Testis (tissue), 3 donors: Measurements from ENCODE around the gene ICAM5. TPM values are rescaled to one million over a fixed set of nuclear protein-coding genes. Genes with fewer than 3 reads are reported as not detected.

Source experiments
- DNase-seq: peaks from one replicate; pipeline ENCODE4 v3.0.0-alpha.2; 2019
- H3K27ac ChIP-seq, 2 donors: fragments of 200-600 bp; sonication (generic); one replicate each; pipeline ENCODE4 v1.5.1; 2019
- H3K27me3 ChIP-seq: fragments of 200-600 bp; sonication (generic); one replicate; pipeline ENCODE4 v1.5.1; 2019
- H3K36me3 ChIP-seq: fragments of 200-600 bp; sonication (generic); one replicate; pipeline ENCODE4 v1.5.1; 2017; ENCODE audit warnings: low read depth; ENCODE audit errors: missing control alignments
- H3K4me1 ChIP-seq: fragments of 200-600 bp; sonication (generic); one replicate; pipeline ENCODE4 v1.5.1; 2019
- H3K4me3 ChIP-seq, 2 donors: fragments of 200-600 bp; sonication (generic); one replicate each; pipeline ENCODE4 v1.5.1; 2017 to 2019
- H3K9me3 ChIP-seq: fragments of 200-600 bp; sonication (generic); one replicate; pipeline ENCODE4 v1.5.1; 2017
- CTCF ChIP-seq, 3 experiments: fragments of 450-650 bp in 2 of 3; fragments of 200-600 bp in 1 of 3; sonication (generic) in 1 of 3; IDR thresholded peaks; one replicate each; pipeline ENCODE4 v1.5.1; 2016 to 2019; ENCODE audit warnings: antibody characterized with exemption in 3 of 3, mild to moderate bottlenecking in 2 of 3, moderate library complexity in 1 of 3
- POLR2A ChIP-seq: fragments of 450-650 bp; IDR thresholded peaks from one replicate; pipeline ENCODE4 v1.6.1; 2017; ENCODE audit warnings: antibody characterized with exemption, mild to moderate bottlenecking, moderate library complexity
- WGBS, 2 donors: methylation state at CpG; one replicate each; pipeline ENCODE4 v1.1.5; 2018; 5-methylcytosine and 5-hydroxymethylcytosine counted together
- intact Hi-C: fragments of 100-400 bp; cut with DNase I; formaldehyde crosslinking; loops from one replicate; pipeline ENCODE4 v1.15.1; 2023; ENCODE audit warnings: low total_unique reads
- polyA plus RNA-seq: library from polyadenylated mRNA; stranded (reverse); fragments of 350-450 nt; fragmentation: Illumina TruSeq; extraction: RNeasy Lipid Tissue Mini Kit (QIAGEN cat#74804); gene quantifications from one replicate; pipeline ENCODE4 v1.2.3, GENCODE V29; 2014; ENCODE audit warnings: low read depth, low replicate concordance; ENCODE audit not compliant: insufficient read depth
- total RNA-seq, 2 donors: library from RNA; depleted of rRNA; stranded (reverse); fragments of >200 nt; gene quantifications; one replicate each; pipeline ENCODE4 v1.2.3, GENCODE V29; 2016

Gene ICAM5
- total and polyA plus RNA-seq, 3 donors from 2014 or later, result 4.3 to 7.6 (median 5.4) TPM

GRCh38 chr19:10256551-10256950 is 33.2 kb upstream of the ICAM5 start:
- intact Hi-C loops, result loop anchor here (5.0 kb wide), 1 partner anchor 136 kb away; no protein-coding TSS in a partner anchor
- no peak for DNase-seq
- 88 to 92% methylated on average over 12 to 18 of the region's 18 CpGs for WGBS, 2 donors
- no peaks in the 10 kb centered on the region for H3K27me3 ChIP-seq
- H3K4me3 ChIP-seq, result no peak overlapping the region
- no peaks in the 10 kb centered on the region for H3K9me3 ChIP-seq
- no peaks in the 10 kb centered on the region for H3K36me3 ChIP-seq
- peaks cover 7% of the 10 kb centered on the region for H3K4me1 ChIP-seq
- H3K27ac ChIP-seq, result no peak overlapping the region
- TF ChIP-seq CTCF (IDR thresholded peaks at IDR 0.05), result no peak
- TF ChIP-seq POLR2A, result no peak

DNA sequence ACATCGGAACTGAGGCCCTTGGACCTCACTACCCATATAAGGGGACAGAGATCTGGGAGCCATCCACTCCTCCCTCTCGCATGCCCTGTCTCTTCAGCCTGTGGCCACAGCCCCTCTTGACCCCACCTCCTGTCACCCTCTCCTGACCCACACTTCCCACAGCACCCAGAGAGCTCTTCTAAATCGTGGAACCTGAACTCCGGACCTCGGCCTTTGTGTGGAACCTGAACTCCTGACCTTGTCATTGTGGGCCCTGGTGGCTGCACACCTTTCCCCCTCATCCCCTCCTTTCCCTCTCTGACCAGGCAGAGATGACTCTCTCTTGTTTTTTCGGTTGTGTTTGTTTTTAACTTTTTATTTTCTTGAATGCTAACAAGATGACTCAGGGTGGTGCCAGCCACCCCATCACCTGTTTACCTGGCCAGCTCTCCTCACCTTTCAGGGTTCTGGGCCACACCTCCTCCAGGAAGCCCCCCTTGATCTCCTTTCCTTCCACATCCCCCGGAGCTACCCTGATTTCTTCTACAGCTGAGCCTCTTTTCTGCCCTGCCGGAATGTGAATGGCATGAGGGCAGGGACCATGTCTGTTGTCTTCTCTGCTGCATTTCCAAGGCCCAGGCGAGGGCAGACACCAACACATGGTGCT is 32.7 kb upstream of the ICAM5 start:
- H3K36me3 ChIP-seq, result no peaks in the 10 kb centered on the region
- H3K27ac ChIP-seq, result no peak overlapping the region
- intact Hi-C loops, result loop anchor here (5.0 kb wide), 1 partner anchor 135 kb away; no protein-coding TSS in a partner anchor
- H3K4me3 ChIP-seq, result no peak overlapping the region
- DNase-seq, result no peak
- no peaks in the 10 kb centered on the region for H3K27me3 ChIP-seq
- no peak for TF ChIP-seq CTCF (IDR thresholded peaks at IDR 0.05)
- TF ChIP-seq POLR2A, result no peak
- WGBS, 2 donors, result 82 to 85% methylated on average over 9 of the region's 9 CpGs
- H3K9me3 ChIP-seq, result no peaks in the 10 kb centered on the region
- peaks cover 7% of the 10 kb centered on the region for H3K4me1 ChIP-seq

- DNase-seq, result no peak
- no peaks in the 10 kb centered on the region for H3K27me3 ChIP-seq
- H3K4me3 ChIP-seq, result no peak overlapping the region
- intact Hi-C loops, result loop anchor here (5.0 kb wide), 1 partner anchor 134 kb away; no protein-coding TSS in a partner anchor
- no peak overlapping the region for H3K27ac ChIP-seq
- no peaks in the 10 kb centered on the region for H3K4me1 ChIP-seq
- no peaks in the 10 kb centered on the region for H3K36me3 ChIP-seq
- TF ChIP-seq CTCF (IDR thresholded peaks at IDR 0.05), result no peak
- TF ChIP-seq POLR2A, result no peak
- no peaks in the 10 kb centered on the region for H3K9me3 ChIP-seq
- WGBS, 2 donors, result 95% methylated on average over 10 to 18 of the region's 18 CpGs
These were observed 31.6 kb upstream of the ICAM5 start for GRCh38 chr19:10258080-10258710.

- no peak overlapping the region for H3K4me3 ChIP-seq
- WGBS, 2 donors, result 67 to 76% methylated on average over 17 to 30 of the region's 32 CpGs
- intact Hi-C loops, result loop anchor here (5.0 kb wide), 1 partner anchor 133 kb away; no protein-coding TSS in a partner anchor
- no peak overlapping the region for H3K27ac ChIP-seq
- peak; percentile 93 for DNase-seq
- H3K9me3 ChIP-seq, result no peaks in the 10 kb centered on the region
- no peaks in the 10 kb centered on the region for H3K27me3 ChIP-seq
- no peaks in the 10 kb centered on the region for H3K36me3 ChIP-seq
- TF ChIP-seq POLR2A (no peak), CTCF (IDR thresholded peaks at IDR 0.05) (peak in 2 of 3 experiments; percentile 34 to 61)
- H3K4me1 ChIP-seq, result no peaks in the 10 kb centered on the region
These were observed 30.4 kb upstream of the ICAM5 start for GRCh38 chr19:10259162-10259905.
